Astrocyte (in vitro differentiated cells and primary cell): ENCODE results near the gene CTSS.
"Not testable (repeated sequence)": the region's sequence is repeated elsewhere in the genome, so short reads cannot be mapped to it uniquely, and the experiment has no call there.

ENCODE experiments used
- CTCF ChIP-seq: IDR thresholded peaks from 2 replicates; pipeline ENCODE4 v1.5.1; 2011; ENCODE audit warnings: low read depth, mild to moderate bottlenecking, inconsistent platforms, low read length, moderate library complexity; ENCODE audit not compliant: insufficient read depth
- EZH2 ChIP-seq: IDR thresholded peaks from 2 replicates; pipeline ENCODE4 v1.6.1; 2012; ENCODE audit warnings: mild to moderate bottlenecking, low read length, inconsistent platforms; ENCODE audit not compliant: insufficient read depth

GRCh38 chr1:150709031-150709430, 56.5 kb downstream of the CTSS start:
- TF ChIP-seq CTCF, EZH2: not testable (repeated sequence)
